ENCODE data around the gene DNAL1.
A peak's percentile ranks its signal among the peaks of the same experiment; 100 is the strongest.

DNAL1 gene

GRCh38 chr14:73644531-73645247 is at the start of gene DNAL1:
TSS of gene DNAL1 (plus strand) at chr14:73644986. CDS start at chr14:73645040, 54 bp downstream.
- Histone ChIP-seq H3K27me3 (no peaks in the 10 kb centered on the region), H3K4me1 (peaks cover 17% of the 10 kb centered on the region)
- no peak for TF ChIP-seq Cebpa-rat (IDR thresholded peaks at IDR 0.05)

GRCh38 chr14:73599499-73599898 is 45.3 kb upstream of the DNAL1 start:
- H3K36me3 ChIP-seq: no peaks in the 10 kb centered on the region
- no peak for TF ChIP-seq Cebpa-rat (IDR thresholded peaks at IDR 0.05)
- no peak overlapping the region for H3K9ac ChIP-seq
- no peaks in the 10 kb centered on the region for H3K27me3 ChIP-seq
- H4K20me1 ChIP-seq: no peaks in the 10 kb centered on the region
- H3K4me2 ChIP-seq: no peak overlapping the region
- H3K4me1 ChIP-seq: no peaks in the 10 kb centered on the region
- no peak overlapping the region for H3K27ac ChIP-seq
- H3K9me3 ChIP-seq: no peaks in the 10 kb centered on the region
- H3K4me3 ChIP-seq: no peak overlapping the region

More at GRCh38 chr14:73644531-73645247, at the start of gene DNAL1:
- Histone ChIP-seq H4K20me1 (no peaks in the 10 kb centered on the region), H3K9ac (peak within 1 kb of the TSS; percentile 80), H3K9me3 (no peaks in the 10 kb centered on the region), H3K36me3 (no peaks in the 10 kb centered on the region), H3K27ac (peak within 1 kb of the TSS; percentile 79), H3K4me2 (peak within 1 kb of the TSS; percentile 92), H3K4me3 (peak within 1 kb of the TSS; percentile 87)

- TF ChIP-seq Cebpa-rat (IDR thresholded peaks at IDR 0.05): no peak
These were observed 41.8 kb upstream of the DNAL1 start for GRCh38 chr14:73602994-73603393.

GRCh38 chr14:73606271-73606670 is 38.5 kb upstream of the DNAL1 start:
- Histone ChIP-seq H3K9me3 (peaks cover 21% of the 10 kb centered on the region), H3K4me2 (no peak overlapping the region), H3K9ac (no peak overlapping the region), H3K27ac (no peak overlapping the region), H3K27me3 (peaks cover 4% of the 10 kb centered on the region; the same call in 1 of the 2 replicates), H3K36me3 (no peaks in the 10 kb centered on the region), H4K20me1 (no peaks in the 10 kb centered on the region), H3K4me1 (no peaks in the 10 kb centered on the region), H3K4me3 (no peak overlapping the region)
- no peak for TF ChIP-seq Cebpa-rat (IDR thresholded peaks at IDR 0.05)

More at GRCh38 chr14:73602994-73603393, 41.8 kb upstream of the DNAL1 start:
- H3K27me3 ChIP-seq: no peaks in the 10 kb centered on the region
- H3K27ac ChIP-seq: no peak overlapping the region
- H3K4me3 ChIP-seq: no peak overlapping the region
- H3K4me1 ChIP-seq: no peaks in the 10 kb centered on the region
- H3K9me3 ChIP-seq: peaks cover 17% of the 10 kb centered on the region
- H4K20me1 ChIP-seq: no peaks in the 10 kb centered on the region
- H3K36me3 ChIP-seq: no peaks in the 10 kb centered on the region
- H3K4me2 ChIP-seq: no peak overlapping the region
- no peak overlapping the region for H3K9ac ChIP-seq

- Histone ChIP-seq H4K20me1 (no peaks in the 10 kb centered on the region), H3K27ac (no peak overlapping the region), H3K9me3 (peaks cover 21% of the 10 kb centered on the region), H3K9ac (no peak overlapping the region), H3K36me3 (no peaks in the 10 kb centered on the region), H3K4me2 (no peak overlapping the region), H3K27me3 (peaks cover 14% of the 10 kb centered on the region), H3K4me1 (peaks cover 4% of the 10 kb centered on the region; the same call in 1 of the 2 replicates), H3K4me3 (no peak overlapping the region)
- TF ChIP-seq Cebpa-rat (IDR thresholded peaks at IDR 0.05): no peak
These were observed 37.5 kb upstream of the DNAL1 start for GRCh38 chr14:73607241-73607640.

GRCh38 chr14:73610687-73611086 is 34.1 kb upstream of the DNAL1 start:
- Histone ChIP-seq H3K9me3 (peaks cover 20% of the 10 kb centered on the region), H3K4me3 (no peak overlapping the region), H4K20me1 (no peaks in the 10 kb centered on the region), H3K4me2 (no peak overlapping the region), H3K27me3 (peaks cover 34% of the 10 kb centered on the region), H3K27ac (no peak overlapping the region), H3K36me3 (no peaks in the 10 kb centered on the region), H3K4me1 (peaks cover 6% of the 10 kb centered on the region; the same call in 1 of the 2 replicates), H3K9ac (no peak overlapping the region)
- no peak for TF ChIP-seq Cebpa-rat (IDR thresholded peaks at IDR 0.05)

- no peaks in the 10 kb centered on the region for H3K36me3 ChIP-seq
- peak within 1 kb of the TSS; percentile 51 for H3K9ac ChIP-seq
- TF ChIP-seq Cebpa-rat (IDR thresholded peaks at IDR 0.05): no peak
- H3K4me3 ChIP-seq: peak within 1 kb of the TSS; percentile 73
- peaks cover 4% of the 10 kb centered on the region; the same call in 1 of the 2 replicates for H3K9me3 ChIP-seq
- H4K20me1 ChIP-seq: no peaks in the 10 kb centered on the region
- peak within 1 kb of the TSS; percentile 85 for H3K4me2 ChIP-seq
- no peak within 1 kb of the TSS for H3K27ac ChIP-seq
- peaks cover 34% of the 10 kb centered on the region for H3K27me3 ChIP-seq
- peaks cover 6% of the 10 kb centered on the region; the same call in 1 of the 2 replicates for H3K4me1 ChIP-seq
These were observed 32.3 kb upstream of the DNAL1 start, which contains the start of gene ACOT6 for GRCh38 chr14:73612339-73613045. TSS of gene ACOT6 (plus strand) at chr14:73612517. CDS start at chr14:73612572, 55 bp downstream.

- H3K4me3 ChIP-seq: peak overlapping the region; percentile 73
- no peak for TF ChIP-seq Cebpa-rat (IDR thresholded peaks at IDR 0.05)
- H3K27ac ChIP-seq: no peak overlapping the region
- peaks cover 6% of the 10 kb centered on the region; the same call in 1 of the 2 replicates for H3K4me1 ChIP-seq
- peaks cover 4% of the 10 kb centered on the region; the same call in 1 of the 2 replicates for H3K9me3 ChIP-seq
- peak overlapping the region; percentile 51; the same call in 1 of the 2 replicates for H3K9ac ChIP-seq
- no peaks in the 10 kb centered on the region for H3K36me3 ChIP-seq
- peak overlapping the region; percentile 85 for H3K4me2 ChIP-seq
- no peaks in the 10 kb centered on the region for H4K20me1 ChIP-seq
- peaks cover 34% of the 10 kb centered on the region for H3K27me3 ChIP-seq
These were observed 31.8 kb upstream of the DNAL1 start for GRCh38 chr14:73613046-73613383.

GRCh38 chr14:73613419-73613963 is 31.3 kb upstream of the DNAL1 start:
- H3K4me3 ChIP-seq: no peak overlapping the region
- no peak overlapping the region for H3K9ac ChIP-seq
- H3K9me3 ChIP-seq: peaks cover 4% of the 10 kb centered on the region; the same call in 1 of the 2 replicates
- H4K20me1 ChIP-seq: no peaks in the 10 kb centered on the region
- peaks cover 6% of the 10 kb centered on the region; the same call in 1 of the 2 replicates for H3K4me1 ChIP-seq
- H3K27ac ChIP-seq: no peak overlapping the region
- peaks cover 34% of the 10 kb centered on the region for H3K27me3 ChIP-seq
- peak overlapping the region; percentile 85; the same call in 1 of the 2 replicates for H3K4me2 ChIP-seq
- H3K36me3 ChIP-seq: no peaks in the 10 kb centered on the region
- TF ChIP-seq Cebpa-rat (IDR thresholded peaks at IDR 0.05): no peak
